Upper lobe of left lung (tissue), 6 donors: Measurements from ENCODE around the gene BNC2. TPM values are rescaled to one million over a fixed set of nuclear protein-coding genes. Genes with fewer than 3 reads are reported as not detected.

Source experiments
- ATAC-seq, 2 donors: fragments of 200-7000 bp; cut with Tn5 transposase; one replicate each; pipeline ENCODE4 v1.9.1; 2022; ENCODE audit warnings: mild to moderate bottlenecking in 2 of 2, moderate library complexity in 2 of 2; ENCODE audit not compliant: low FRiP score in 2 of 2
- DNase-seq, 2 donors: peaks; one replicate each; pipeline ENCODE4 v3.0.0-alpha.2; 2019 to 2020
- H3K27ac ChIP-seq, 4 donors: fragments of 200-600 bp; sonication (generic); one replicate each; pipeline ENCODE4 v1.5.1; 2016 to 2019
- H3K27me3 ChIP-seq, 4 donors: fragments of 200-600 bp; sonication (generic); one replicate each; pipeline ENCODE4 v1.5.1; 2017 to 2019
- H3K36me3 ChIP-seq, 4 donors: fragments of 200-600 bp; sonication (generic); one replicate each; pipeline ENCODE4 v1.5.1; 2016 to 2019
- H3K4me1 ChIP-seq, 4 donors: fragments of 200-600 bp; sonication (generic); one replicate each; pipeline ENCODE4 v1.5.1; 2018 to 2019
- H3K4me3 ChIP-seq, 4 donors: fragments of 200-600 bp; sonication (generic); one replicate each; pipeline ENCODE4 v1.5.1; 2017 to 2019; ENCODE audit warnings: mild to moderate bottlenecking in 2 of 4, moderate library complexity in 1 of 4
- H3K9me3 ChIP-seq, 4 donors: fragments of 200-600 bp; sonication (generic); one replicate each; pipeline ENCODE4 v1.5.1; 2018 to 2019
- EP300 ChIP-seq, 4 donors: sonication (generic); formaldehyde crosslinking; IDR thresholded peaks; one replicate each; pipeline ENCODE4 v1.5.1; 2017; ENCODE audit warnings: antibody characterized with exemption in 4 of 4, control low read depth in 2 of 4
- POLR2A ChIP-seq, 4 donors: fragments of 450-650 bp; IDR thresholded peaks; one replicate each; pipeline ENCODE4 v1.5.1; 2016 to 2017; ENCODE audit warnings: antibody characterized with exemption in 4 of 4, mild to moderate bottlenecking in 2 of 4
- POLR2AphosphoS5 ChIP-seq, 2 donors: sonication (generic); formaldehyde crosslinking; IDR thresholded peaks; one replicate each; pipeline ENCODE4 v1.5.1; 2017; ENCODE audit warnings: antibody characterized with exemption in 2 of 2
- WGBS, 2 donors: methylation state at CpG; one replicate each; pipeline ENCODE4 v1.1.5; 2017 to 2018; 5-methylcytosine and 5-hydroxymethylcytosine counted together
- total RNA-seq, 6 donors: library from RNA; depleted of rRNA in 4 of 6; stranded (reverse); fragments of >200 nt in 4 of 6; gene quantifications; one replicate each; pipeline versions ENCODE4 v1.1.0 to v1.2.1, GENCODE V29; 2016 to 2021
- TF ChIP-seq, protein P1 (sequence below), 6 experiments: fragments of 450-650 bp in 4 of 6; fragments of 200-600 bp in 2 of 6; sonication (generic) in 2 of 6; IDR thresholded peaks; one replicate each; pipeline ENCODE4 v1.5.1; 2016 to 2019; ENCODE audit warnings: antibody characterized with exemption in 6 of 6
- donor health status: DM: no; HTN: no; CAD: no; lungs with moderate emphysema.
- donor health status: DM: no; HTN: yes; CAD: no; lungs with severe emphysema.

The BNC2 gene
- total RNA-seq, 6 donors from 2014 or later, result 4.6 to 21.7 (median 10.7) TPM

DNA sequence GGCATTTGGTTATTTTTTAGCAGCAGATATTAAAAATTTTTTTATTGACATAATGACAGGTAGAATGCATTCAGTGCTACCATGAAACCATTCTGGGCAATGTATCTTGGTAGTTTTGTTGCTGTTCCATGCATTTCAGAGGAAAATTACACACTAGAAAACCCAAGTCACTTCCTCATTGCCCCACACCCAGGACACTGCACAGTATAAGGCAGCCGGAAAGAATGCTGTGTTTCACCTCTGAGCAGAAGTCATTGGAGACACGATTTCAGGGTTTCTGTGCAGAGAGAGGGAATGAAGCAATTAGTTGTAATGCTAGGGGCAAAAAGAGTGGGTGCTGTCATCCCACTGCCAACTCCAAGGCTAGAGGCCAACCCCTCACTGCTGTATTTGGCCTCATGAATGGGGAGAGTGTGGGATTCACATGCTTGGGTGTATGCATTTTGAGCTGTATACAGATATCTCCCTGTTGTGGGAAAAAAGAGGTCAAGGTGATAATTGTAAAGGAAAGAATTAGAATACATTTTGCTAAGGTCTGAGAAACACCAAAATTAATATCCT, 290.5 kb downstream of the BNC2 start:
- H3K27me3 ChIP-seq, result no peaks in the 10 kb centered on the region
- no peaks in the 10 kb centered on the region for H3K36me3 ChIP-seq
- TF ChIP-seq, protein P1, sequence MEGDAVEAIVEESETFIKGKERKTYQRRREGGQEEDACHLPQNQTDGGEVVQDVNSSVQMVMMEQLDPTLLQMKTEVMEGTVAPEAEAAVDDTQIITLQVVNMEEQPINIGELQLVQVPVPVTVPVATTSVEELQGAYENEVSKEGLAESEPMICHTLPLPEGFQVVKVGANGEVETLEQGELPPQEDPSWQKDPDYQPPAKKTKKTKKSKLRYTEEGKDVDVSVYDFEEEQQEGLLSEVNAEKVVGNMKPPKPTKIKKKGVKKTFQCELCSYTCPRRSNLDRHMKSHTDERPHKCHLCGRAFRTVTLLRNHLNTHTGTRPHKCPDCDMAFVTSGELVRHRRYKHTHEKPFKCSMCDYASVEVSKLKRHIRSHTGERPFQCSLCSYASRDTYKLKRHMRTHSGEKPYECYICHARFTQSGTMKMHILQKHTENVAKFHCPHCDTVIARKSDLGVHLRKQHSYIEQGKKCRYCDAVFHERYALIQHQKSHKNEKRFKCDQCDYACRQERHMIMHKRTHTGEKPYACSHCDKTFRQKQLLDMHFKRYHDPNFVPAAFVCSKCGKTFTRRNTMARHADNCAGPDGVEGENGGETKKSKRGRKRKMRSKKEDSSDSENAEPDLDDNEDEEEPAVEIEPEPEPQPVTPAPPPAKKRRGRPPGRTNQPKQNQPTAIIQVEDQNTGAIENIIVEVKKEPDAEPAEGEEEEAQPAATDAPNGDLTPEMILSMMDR (IDR thresholded peaks at IDR 0.05), result no peak
- TF ChIP-seq POLR2AphosphoS5 (IDR thresholded peaks at IDR 0.05) (no peak), POLR2A (IDR thresholded peaks at IDR 0.05) (no peak), EP300 (IDR thresholded peaks at IDR 0.05) (no peak)
- no peaks in the 10 kb centered on the region for H3K9me3 ChIP-seq
- no peak for DNase-seq
- peak in 1 of 2 donors; percentile 35 for ATAC-seq
- 75 to 78% methylated on average over 2 of the region's 2 CpGs for WGBS, 2 donors
- no peak overlapping the region for H3K27ac ChIP-seq
- H3K4me1 ChIP-seq, result no peaks in the 10 kb centered on the region
- no peak overlapping the region for H3K4me3 ChIP-seq

DNA sequence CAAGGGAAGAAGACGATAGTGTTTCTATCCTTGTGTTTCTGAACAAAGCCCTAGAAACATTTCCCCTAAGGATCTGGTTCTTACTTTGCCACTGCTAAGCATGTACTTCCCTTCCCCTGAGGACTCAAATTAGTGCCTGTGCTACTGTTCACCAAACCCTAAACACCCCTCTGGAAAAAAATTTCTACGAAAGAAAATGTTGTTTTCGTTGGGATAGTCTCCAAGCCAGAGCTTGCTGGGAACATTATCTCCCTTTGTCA, 294.6 kb downstream of the BNC2 start:
- no peak for ATAC-seq
- H3K4me1 ChIP-seq, result peaks cover 0 to 4% (median 2%) of the 10 kb centered on the region in 4 donors
- H3K36me3 ChIP-seq, result no peaks in the 10 kb centered on the region
- no peak for DNase-seq
- TF ChIP-seq, protein P1 (IDR thresholded peaks at IDR 0.05), result no peak
- no peak for TF ChIP-seq EP300 (IDR thresholded peaks at IDR 0.05)
- TF ChIP-seq POLR2A (IDR thresholded peaks at IDR 0.05), result no peak
- no peak for TF ChIP-seq POLR2AphosphoS5 (IDR thresholded peaks at IDR 0.05)
- H3K27ac ChIP-seq, result no peak overlapping the region
- no peak overlapping the region for H3K4me3 ChIP-seq
- H3K9me3 ChIP-seq, result no peaks in the 10 kb centered on the region
- WGBS, 2 donors, result 68 to 84% methylated on average over 3 of the region's 3 CpGs
- no peaks in the 10 kb centered on the region for H3K27me3 ChIP-seq

DNA sequence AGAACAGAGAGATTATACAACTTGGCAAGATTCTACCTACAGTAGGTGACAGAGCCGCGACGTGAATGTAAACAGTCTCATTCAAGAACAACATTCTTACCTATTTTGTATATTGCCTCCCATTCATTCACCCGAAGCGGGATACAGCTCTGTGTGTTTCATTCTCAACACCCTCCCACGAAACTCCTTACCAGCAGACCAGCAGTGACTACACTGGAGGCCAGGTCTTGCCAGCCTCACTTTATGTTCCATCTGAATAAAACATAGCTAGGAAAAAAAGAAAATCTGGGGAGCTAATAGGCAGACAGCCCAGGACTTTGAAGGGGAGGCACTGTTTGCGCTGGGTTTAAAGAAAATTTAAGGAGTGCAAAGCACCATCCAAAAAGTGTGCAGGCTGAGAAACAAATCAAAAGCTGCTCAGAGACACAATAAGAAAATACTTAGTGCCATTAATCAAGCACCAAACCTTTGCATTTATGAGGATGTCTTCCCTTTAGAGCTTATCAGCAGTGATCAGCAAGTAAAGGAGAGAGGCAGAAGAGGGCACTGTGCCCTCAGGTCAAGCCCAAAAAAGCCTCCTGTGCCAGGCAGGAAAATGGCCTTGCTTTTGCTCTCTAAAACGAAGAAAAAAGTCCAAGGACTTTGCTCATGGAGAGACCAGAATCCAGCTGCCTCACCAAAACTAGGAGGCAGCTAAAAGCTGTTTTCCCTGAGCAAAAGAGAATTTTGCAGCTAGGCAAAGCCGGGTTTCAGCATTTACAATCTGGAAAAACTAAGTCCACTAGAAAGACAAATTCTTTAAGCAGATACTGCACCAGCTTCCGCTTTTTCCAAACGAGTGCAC, 295.1 kb downstream of the BNC2 start:
- DNase-seq (no peak), ATAC-seq (no peak)
- H3K4me1 ChIP-seq, result peaks cover 0 to 4% (median 2%) of the 10 kb centered on the region in 4 donors
- H3K27me3 ChIP-seq, result no peaks in the 10 kb centered on the region
- no peak overlapping the region for H3K27ac ChIP-seq
- H3K36me3 ChIP-seq, result no peaks in the 10 kb centered on the region
- no peak overlapping the region for H3K4me3 ChIP-seq
- H3K9me3 ChIP-seq, result no peaks in the 10 kb centered on the region
- 67 to 70% methylated on average over 11 of the region's 11 CpGs for WGBS, 2 donors
- TF ChIP-seq EP300 (IDR thresholded peaks at IDR 0.05) (no peak), POLR2AphosphoS5 (IDR thresholded peaks at IDR 0.05) (no peak), POLR2A (IDR thresholded peaks at IDR 0.05) (no peak)
- TF ChIP-seq, protein P1 (IDR thresholded peaks at IDR 0.05), result no peak

GRCh38 chr9:16572005-16572734, 298.3 kb downstream of the BNC2 start:
- WGBS, 2 donors, result 58 to 60% methylated on average over 5 of the region's 5 CpGs
- H3K27me3 ChIP-seq, result no peaks in the 10 kb centered on the region
- H3K36me3 ChIP-seq, result no peaks in the 10 kb centered on the region
- H3K9me3 ChIP-seq, result no peaks in the 10 kb centered on the region
- H3K27ac ChIP-seq, result no peak overlapping the region
- TF ChIP-seq POLR2AphosphoS5 (IDR thresholded peaks at IDR 0.05) (no peak), EP300 (IDR thresholded peaks at IDR 0.05) (no peak), POLR2A (IDR thresholded peaks at IDR 0.05) (no peak)
- TF ChIP-seq, protein P1 (IDR thresholded peaks at IDR 0.05), result no peak
- H3K4me3 ChIP-seq, result no peak overlapping the region
- ATAC-seq, result no peak
- peaks cover 0 to 4% (median 2%) of the 10 kb centered on the region in 4 donors for H3K4me1 ChIP-seq
- no peak for DNase-seq
